Cardiac fibroblast (primary cell): ENCODE data around the gene CD34.
"Not testable (repeated sequence)": the region's sequence is repeated elsewhere in the genome, so short reads cannot be mapped to it uniquely, and the experiment has no call there.

ENCODE experiments used
- DNase-seq, 2 donors: peaks; one replicate each; pipeline versions ENCODE4 v3.0.0 to v3.0.0-alpha.2; 2010; ENCODE audit warnings: low read depth in 2 of 2
- H3K4me3 ChIP-seq, 2 donors: replicated peaks in 1 of 2; 1 replicate in 1 of 2; 2 replicates in 1 of 2; pipeline ENCODE4 v1.5.1; 2011; ENCODE audit warnings: low read depth in 2 of 2, low read length in 2 of 2, mild to moderate bottlenecking in 2 of 2, moderate library complexity in 1 of 2
- TF ChIP-seq, protein P1 (sequence below): IDR thresholded peaks from one replicate; pipeline ENCODE4 v1.5.1; 2011; ENCODE audit warnings: low read depth, mild to moderate bottlenecking, low read length, inconsistent platforms

Gene CD34

DNA sequence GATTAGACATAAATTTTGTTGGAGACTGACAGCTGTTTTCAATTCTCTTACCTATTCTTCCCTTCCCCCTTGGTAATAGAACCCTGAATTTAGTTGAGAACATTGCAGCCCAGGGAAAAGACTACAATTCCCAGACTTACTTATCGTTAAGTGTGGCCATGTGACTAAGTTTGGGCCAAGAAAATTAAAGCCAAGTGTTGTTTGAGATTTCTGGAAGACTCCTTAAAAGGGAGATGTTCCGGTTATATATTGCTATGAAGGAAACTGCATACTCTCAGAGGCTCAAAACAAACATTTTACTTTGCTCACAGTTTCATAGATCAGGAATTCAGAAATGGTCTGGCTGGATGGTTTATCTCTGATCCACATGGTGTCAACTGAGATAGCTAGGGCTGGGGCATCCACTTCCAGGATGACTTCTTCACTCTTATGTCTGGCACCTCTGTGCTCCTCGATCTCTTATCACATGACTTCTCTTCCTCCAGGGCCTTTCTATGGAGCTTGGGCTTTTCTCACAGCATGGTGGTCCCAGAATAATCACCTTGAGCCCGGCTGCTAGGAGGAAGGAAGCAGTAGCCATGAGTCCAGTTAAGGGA, 22.4 kb upstream of the CD34 start:
- DNase-seq: peak in 1 of 2 donors; percentile 25
- TF ChIP-seq, protein P1, sequence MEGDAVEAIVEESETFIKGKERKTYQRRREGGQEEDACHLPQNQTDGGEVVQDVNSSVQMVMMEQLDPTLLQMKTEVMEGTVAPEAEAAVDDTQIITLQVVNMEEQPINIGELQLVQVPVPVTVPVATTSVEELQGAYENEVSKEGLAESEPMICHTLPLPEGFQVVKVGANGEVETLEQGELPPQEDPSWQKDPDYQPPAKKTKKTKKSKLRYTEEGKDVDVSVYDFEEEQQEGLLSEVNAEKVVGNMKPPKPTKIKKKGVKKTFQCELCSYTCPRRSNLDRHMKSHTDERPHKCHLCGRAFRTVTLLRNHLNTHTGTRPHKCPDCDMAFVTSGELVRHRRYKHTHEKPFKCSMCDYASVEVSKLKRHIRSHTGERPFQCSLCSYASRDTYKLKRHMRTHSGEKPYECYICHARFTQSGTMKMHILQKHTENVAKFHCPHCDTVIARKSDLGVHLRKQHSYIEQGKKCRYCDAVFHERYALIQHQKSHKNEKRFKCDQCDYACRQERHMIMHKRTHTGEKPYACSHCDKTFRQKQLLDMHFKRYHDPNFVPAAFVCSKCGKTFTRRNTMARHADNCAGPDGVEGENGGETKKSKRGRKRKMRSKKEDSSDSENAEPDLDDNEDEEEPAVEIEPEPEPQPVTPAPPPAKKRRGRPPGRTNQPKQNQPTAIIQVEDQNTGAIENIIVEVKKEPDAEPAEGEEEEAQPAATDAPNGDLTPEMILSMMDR: no peak
- no peak overlapping the region for H3K4me3 ChIP-seq

DNA sequence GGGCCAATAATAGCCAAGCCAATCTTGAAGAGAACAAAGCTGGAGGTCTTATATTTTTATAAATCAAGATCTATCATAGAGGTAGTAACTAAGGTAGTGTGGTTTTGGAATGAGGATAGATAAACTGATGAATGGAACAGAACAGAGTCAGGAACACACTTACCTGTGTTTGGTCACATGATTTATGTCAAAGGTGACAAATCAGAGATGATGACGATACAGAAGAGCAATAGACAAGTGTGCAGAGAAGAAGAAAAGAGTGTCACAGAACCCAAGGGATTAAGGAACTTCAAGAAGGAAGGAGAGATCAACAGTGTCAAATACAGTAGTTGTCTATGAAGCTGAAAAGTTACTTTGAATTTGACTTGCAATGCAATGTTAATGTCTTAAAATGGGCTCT, 16.1 kb upstream of the CD34 start:
- H3K4me3 ChIP-seq: no peak overlapping the region
- TF ChIP-seq, protein P1: no peak
- no peak for DNase-seq

DNA sequence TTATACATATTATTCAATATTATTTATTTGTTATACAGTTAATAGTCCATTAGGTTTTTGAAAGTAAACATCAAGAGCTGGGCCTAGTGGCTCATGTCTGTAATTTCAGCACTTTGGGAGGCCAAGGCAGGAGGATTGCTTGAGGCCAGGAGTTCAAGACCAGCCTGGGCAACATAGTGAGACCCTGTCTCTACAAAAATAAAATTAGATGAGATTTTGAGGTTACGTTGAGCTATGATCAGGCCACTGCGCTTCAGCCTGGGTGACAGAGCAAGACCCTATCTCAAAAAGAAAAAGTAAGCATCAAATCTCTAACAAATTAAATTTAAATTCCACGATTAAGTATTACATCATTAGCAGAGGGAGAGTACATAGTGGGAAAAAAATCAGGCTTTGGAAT, 15.0 kb upstream of the CD34 start:
- H3K4me3 ChIP-seq, DNase-seq: not testable (repeated sequence)

DNA sequence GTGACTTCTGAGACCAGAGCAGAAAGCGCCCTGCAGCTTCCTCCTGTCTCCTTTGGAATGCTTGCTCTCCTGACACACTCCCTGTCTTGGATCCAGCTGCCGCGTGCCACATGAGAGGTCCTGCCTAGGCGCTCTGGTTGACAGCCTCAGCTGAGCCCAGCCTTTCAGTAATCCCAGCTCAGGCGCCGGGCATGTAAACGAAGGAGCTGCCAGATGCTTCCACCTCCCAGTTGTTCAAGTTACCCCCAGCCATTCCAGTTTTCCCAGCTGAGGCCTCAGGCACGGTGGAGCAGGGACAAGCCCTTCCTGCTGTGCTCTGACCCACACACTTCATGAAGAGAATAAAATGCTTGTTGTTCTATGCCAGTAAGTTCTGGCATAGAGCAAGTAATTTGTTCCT, 14.3 kb upstream of the CD34 start:
- TF ChIP-seq, protein P1: no peak
- no peak overlapping the region for H3K4me3 ChIP-seq
- peak in 1 of 2 donors; percentile 58 for DNase-seq

DNA sequence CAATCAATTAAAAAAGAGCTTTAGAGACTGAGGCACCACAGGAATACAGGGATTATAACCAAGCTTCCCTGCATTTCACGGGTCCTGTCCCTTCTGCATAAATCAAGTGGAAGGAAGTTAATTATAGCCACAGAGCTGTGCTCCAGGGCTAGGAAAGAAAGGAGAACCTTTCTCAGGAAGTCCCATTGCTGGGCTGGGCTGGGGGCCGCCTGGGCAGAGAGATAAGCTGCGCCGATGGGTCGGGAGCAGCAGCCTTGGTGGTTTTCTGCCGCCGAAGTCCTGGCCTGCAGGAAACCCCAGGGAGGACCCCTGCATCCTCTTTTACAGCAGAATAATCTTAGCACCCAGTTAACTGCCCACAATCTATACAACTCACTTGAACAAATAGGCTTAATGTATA, 12.6 kb upstream of the CD34 start:
- DNase-seq: no peak
- TF ChIP-seq, protein P1: no peak
- no peak overlapping the region for H3K4me3 ChIP-seq

DNA sequence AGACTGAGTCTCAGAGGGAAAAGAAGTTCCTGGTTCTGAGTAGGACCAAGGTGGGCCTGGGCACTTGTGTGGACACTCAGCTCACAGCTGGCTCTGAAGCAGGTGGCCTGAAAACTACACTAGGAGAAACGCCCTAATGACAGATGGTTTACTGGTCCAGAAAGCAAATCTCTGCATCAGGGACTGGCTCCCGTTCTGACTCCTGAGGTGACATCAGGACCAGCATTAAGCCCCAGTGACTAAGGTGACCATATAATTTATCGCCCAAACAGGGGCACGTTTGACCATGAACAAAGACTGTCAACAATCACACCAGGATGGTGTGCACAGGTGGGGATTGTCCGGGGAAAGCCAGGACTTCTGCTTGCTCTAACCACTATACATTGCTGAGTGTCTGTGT, 12.2 kb upstream of the CD34 start:
- H3K4me3 ChIP-seq: no peak overlapping the region
- TF ChIP-seq, protein P1: no peak
- DNase-seq: no peak

DNA sequence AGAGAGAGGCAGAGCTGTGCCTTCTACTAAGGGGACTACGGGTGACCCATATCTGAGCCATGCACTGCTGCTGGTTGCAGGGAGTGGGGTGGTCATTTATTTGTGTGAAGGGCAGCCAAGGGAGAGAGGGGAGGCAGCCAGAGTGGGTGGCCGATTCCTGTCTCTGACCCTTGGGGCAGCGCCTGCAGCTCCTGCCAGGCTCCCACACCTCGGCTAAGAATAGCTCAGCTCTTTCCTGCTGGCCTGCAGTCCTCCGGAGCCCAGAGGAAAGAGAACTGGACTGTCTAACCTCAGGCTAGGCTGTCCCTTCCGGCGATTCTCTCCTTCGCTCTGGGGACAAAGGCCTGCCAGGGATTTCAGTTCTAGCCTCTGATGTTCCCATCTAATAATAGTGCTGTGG, 11.6 kb upstream of the CD34 start:
- H3K4me3 ChIP-seq: no peak overlapping the region
- peak in 1 of 2 donors; percentile 17 for DNase-seq
- TF ChIP-seq, protein P1: no peak
